Left ventricle myocardium superior (tissue), 1 donor: ENCODE data around the gene BHLHE23. TPM values are rescaled to one million over a fixed set of nuclear protein-coding genes. Genes with fewer than 3 reads are reported as not detected.

ENCODE experiments used
- ATAC-seq: fragments of 200-7000 bp; cut with Tn5 transposase; one replicate; pipeline ENCODE4 v1.9.1; 2020; ENCODE audit warnings: mild to moderate bottlenecking, moderate library complexity
- DNase-seq: peaks from one replicate; pipeline ENCODE4 v3.0.0-alpha.2; 2020
- intact Hi-C: fragments of 100-400 bp; cut with micrococcal nuclease; formaldehyde crosslinking; loops from one replicate; pipeline ENCODE4 v1.11.0; 2022
- total RNA-seq: library from RNA; stranded (reverse); fragmentation: NEBNext Ultra II Directional; extraction: Animal tissue kit (Norgen Biotek cat#: 25700); gene quantifications from one replicate; pipeline ENCODE4 v1.2.1, GENCODE V29; 2021
- donor health status: DM: no; HTN: yes; CAD: no; lungs with severe emphysema.

Gene BHLHE23
- total RNA-seq, 1 donor from 2014 or later = not detected

GRCh38 chr20:63014710-63015109 lies 7.9 kb upstream of the BHLHE23 start:
- ATAC-seq (no peak), DNase-seq (no peak)
- intact Hi-C loops = no loop called here

GRCh38 chr20:63014287-63014686 lies 7.5 kb upstream of the BHLHE23 start:
- intact Hi-C loops = no loop called here
- ATAC-seq (no peak), DNase-seq (no peak)

- no peak for ATAC-seq
- intact Hi-C loops = no loop called here
Observed at GRCh38 chr20:63013207-63013606, 6.4 kb upstream of the BHLHE23 start.

GRCh38 chr20:63011798-63012197 lies 5.0 kb upstream of the BHLHE23 start:
- DNase-seq = no peak
- intact Hi-C loops = no loop called here
- no peak for ATAC-seq

More at GRCh38 chr20:63013207-63013606, 6.4 kb upstream of the BHLHE23 start:
- DNase-seq = no peak

- intact Hi-C loops = loop anchor here (10.0 kb wide), 1 partner anchor 135 kb away; no protein-coding TSS in a partner anchor
- DNase-seq (no peak), ATAC-seq (no peak)
Observed at GRCh38 chr20:63009988-63010769, 3.4 kb upstream of the BHLHE23 start.

- peak; percentile 87 for ATAC-seq
- DNase-seq = peak; percentile 83
- intact Hi-C loops = loop anchor here (10.0 kb wide), 1 partner anchor 135 kb away; no protein-coding TSS in a partner anchor
Observed at GRCh38 chr20:63009045-63009961, 2.5 kb upstream of the BHLHE23 start.

- DNase-seq = no peak
- no peak for ATAC-seq
- intact Hi-C loops = loop anchor here (10.0 kb wide), 1 partner anchor 134 kb away; no protein-coding TSS in a partner anchor
Observed at GRCh38 chr20:63008541-63009044, 1.8 kb upstream of the BHLHE23 start.

- ATAC-seq = no peak
Observed at GRCh38 chr20:63007646-63008488, 1.1 kb upstream of the BHLHE23 start.

GRCh38 chr20:63007360-63007645 lies 539 bp upstream of the BHLHE23 start:
- intact Hi-C loops = loop anchor here (10.0 kb wide), 1 partner anchor 133 kb away; no protein-coding TSS in a partner anchor
- no peak for DNase-seq
- ATAC-seq = no peak

More at GRCh38 chr20:63007646-63008488, 1.1 kb upstream of the BHLHE23 start:
- no peak for DNase-seq
- intact Hi-C loops = loop anchor here (10.0 kb wide), 1 partner anchor 133 kb away; no protein-coding TSS in a partner anchor

GRCh38 chr20:63005862-63006539 lies 763 bp downstream of the BHLHE23 start:
- DNase-seq = no peak
- intact Hi-C loops = loop anchor here (10.0 kb wide), 1 partner anchor 131 kb away; no protein-coding TSS in a partner anchor

GRCh38 chr20:63005365-63005861 lies 1.4 kb downstream of the BHLHE23 start:
- no peak for DNase-seq
- intact Hi-C loops = loop anchor here (10.0 kb wide), 1 partner anchor 131 kb away; no protein-coding TSS in a partner anchor
- no peak for ATAC-seq

More at GRCh38 chr20:63005862-63006539, 763 bp downstream of the BHLHE23 start:
- ATAC-seq = no peak

GRCh38 chr20:63004607-63005364 lies 2.0 kb downstream of the BHLHE23 start:
- intact Hi-C loops = loop anchor here (10.0 kb wide), 1 partner anchor 130 kb away; no protein-coding TSS in a partner anchor
- no peak for ATAC-seq
- DNase-seq = no peak

- DNase-seq = no peak
- intact Hi-C loops = loop anchor here (10.0 kb wide), 1 partner anchor 129 kb away; no protein-coding TSS in a partner anchor
- no peak for ATAC-seq
Observed at GRCh38 chr20:63003546-63003945, 3.2 kb downstream of the BHLHE23 start.

GRCh38 chr20:63002511-63002910 lies 4.3 kb downstream of the BHLHE23 start:
- DNase-seq (no peak), ATAC-seq (no peak)
- intact Hi-C loops = loop anchor here (10.0 kb wide), 1 partner anchor 128 kb away; no protein-coding TSS in a partner anchor

GRCh38 chr20:63000958-63001357 lies 5.8 kb downstream of the BHLHE23 start:
- DNase-seq = no peak
- intact Hi-C loops = loop anchor here (10.0 kb wide), 1 partner anchor 126 kb away; no protein-coding TSS in a partner anchor
- ATAC-seq = no peak

- DNase-seq (no peak), ATAC-seq (no peak)
- intact Hi-C loops = loop anchor here (10.0 kb wide), 1 partner anchor 125 kb away; no protein-coding TSS in a partner anchor
Observed at GRCh38 chr20:63000036-63000435, 6.7 kb downstream of the BHLHE23 start.

- ATAC-seq (no peak), DNase-seq (no peak)
- intact Hi-C loops = no loop called here
Observed at GRCh38 chr20:62999580-62999979, 7.2 kb downstream of the BHLHE23 start.
